AG10803 (cell line): Measurements from ENCODE around the gene IGF2BP2.

ENCODE experiments used
- DNase-seq: peaks from one replicate; pipeline ENCODE4 v3.0.0; 2010; ENCODE audit warnings: low read depth
- H3K4me3 ChIP-seq: 2 replicates; pipeline ENCODE4 v1.5.1; 2011; ENCODE audit warnings: mild to moderate bottlenecking, low read length, control low read depth
- TF ChIP-seq, protein P1 (sequence below): conservative IDR thresholded peaks from 2 replicates; pipeline ENCODE4 v1.5.1; 2011; ENCODE audit warnings: mild to moderate bottlenecking, low read length, control low read depth, inconsistent platforms

IGF2BP2 gene

DNA sequence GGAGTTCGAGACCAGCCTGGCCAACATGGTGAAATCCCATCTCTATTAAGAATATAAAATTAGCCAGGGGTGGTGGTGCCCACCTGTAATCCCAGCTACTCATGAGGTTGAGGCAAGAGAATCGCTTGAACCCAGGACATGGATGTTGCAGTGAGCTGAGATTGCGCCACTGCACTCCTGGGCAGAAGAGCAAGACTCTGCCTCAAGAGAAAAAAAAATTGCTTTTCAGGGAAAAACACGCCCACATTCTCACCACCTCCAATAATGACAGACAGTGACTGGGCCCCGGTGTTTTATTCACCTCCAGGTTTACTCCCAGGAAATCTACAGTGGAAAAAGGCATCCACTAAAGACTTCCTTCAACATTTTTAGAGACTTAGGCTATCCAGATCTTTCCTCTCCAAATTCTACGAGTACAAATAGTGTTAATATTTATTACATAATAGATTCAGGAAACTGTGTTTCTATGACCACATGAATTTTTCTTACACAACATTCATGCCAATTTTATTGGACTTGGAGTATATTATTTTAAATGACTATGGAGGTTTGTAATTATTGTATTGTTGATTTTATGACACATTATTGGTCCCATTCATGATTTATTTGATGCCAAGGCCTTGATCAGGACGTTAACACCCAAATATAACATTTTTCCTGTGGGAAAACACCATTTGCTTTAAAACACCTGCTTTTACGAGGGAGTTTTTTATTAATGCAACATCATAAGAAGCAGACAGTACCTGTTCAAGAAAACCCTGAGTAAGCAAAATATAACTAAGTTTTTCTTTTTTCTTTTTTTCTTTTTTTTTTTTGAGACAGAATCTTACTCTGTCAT, 26.6 kb downstream of the IGF2BP2 start:
- TF ChIP-seq, protein P1, sequence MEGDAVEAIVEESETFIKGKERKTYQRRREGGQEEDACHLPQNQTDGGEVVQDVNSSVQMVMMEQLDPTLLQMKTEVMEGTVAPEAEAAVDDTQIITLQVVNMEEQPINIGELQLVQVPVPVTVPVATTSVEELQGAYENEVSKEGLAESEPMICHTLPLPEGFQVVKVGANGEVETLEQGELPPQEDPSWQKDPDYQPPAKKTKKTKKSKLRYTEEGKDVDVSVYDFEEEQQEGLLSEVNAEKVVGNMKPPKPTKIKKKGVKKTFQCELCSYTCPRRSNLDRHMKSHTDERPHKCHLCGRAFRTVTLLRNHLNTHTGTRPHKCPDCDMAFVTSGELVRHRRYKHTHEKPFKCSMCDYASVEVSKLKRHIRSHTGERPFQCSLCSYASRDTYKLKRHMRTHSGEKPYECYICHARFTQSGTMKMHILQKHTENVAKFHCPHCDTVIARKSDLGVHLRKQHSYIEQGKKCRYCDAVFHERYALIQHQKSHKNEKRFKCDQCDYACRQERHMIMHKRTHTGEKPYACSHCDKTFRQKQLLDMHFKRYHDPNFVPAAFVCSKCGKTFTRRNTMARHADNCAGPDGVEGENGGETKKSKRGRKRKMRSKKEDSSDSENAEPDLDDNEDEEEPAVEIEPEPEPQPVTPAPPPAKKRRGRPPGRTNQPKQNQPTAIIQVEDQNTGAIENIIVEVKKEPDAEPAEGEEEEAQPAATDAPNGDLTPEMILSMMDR, result no peak
- H3K4me3 ChIP-seq, result no peak overlapping the region
- DNase-seq, result no peak

DNA sequence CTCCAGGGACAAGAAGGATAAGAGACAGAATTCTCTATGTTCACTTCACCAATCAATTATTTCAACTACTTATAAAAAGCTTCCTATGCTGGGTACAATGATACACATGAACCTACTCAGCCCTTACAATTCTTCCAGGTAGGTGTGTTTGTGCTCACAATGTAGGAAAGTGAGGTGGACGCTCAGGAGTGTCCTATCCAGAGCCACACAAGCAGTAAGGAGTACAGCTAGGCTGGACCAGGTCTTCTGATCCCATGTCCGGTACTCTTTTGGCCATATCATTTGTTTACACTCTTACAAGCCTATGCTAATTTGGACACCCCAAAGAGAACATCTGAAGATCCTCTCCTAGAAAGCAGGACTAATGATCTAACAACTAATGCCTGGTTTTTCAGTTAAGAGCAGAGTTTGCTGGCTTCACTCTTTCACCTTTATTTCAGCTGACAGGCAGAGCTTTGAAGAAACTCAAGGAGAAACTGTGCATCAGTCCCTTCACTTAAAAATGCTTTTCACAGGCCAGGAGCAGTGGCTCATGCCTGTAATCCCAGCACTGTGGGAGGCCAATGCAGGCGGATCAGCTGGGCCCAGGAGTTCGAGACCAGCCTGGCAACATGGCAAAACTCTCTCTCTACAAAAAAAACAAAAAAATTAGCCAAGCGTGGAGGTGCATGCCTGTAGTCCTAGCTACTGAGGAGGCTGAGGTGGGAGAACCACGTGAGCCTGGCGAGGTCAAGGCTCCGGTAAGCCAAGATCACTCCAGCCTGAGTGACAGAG, 27.5 kb downstream of the IGF2BP2 start:
- TF ChIP-seq, protein P1, result no peak
- H3K4me3 ChIP-seq, result no peak overlapping the region
- DNase-seq, result no peak

DNA sequence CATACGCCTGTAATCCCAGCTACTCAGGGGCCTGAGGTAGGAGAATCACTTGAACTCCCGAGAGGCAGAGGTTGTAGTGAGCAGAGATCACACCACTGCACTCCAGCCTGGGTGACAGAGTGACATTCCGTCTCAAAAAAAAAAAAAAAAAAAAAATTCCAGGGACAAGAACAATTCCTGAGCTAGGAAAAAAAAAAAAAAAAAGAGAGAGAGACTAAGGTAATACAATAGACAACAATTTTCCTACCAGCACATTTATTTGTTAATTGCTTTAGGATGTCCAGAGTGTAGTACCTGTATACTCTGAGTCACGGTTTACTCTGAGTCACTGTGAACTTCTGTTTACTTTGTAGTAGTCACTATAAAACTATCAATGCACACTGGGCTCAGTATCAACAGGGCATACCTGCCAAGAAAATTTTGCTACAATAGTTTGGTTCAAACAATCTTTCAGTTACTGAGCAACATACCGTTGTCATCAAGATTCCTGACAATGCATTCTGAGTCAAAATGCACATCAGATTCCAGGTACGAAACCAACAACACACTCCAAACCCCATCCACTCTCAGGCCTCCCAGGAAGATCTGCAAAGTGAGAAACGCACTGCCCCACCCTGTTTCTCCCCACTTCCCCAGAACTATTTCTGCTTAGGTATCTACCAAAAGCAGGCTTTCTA, 28.3 kb downstream of the IGF2BP2 start:
- TF ChIP-seq, protein P1, result no peak
- DNase-seq, result peak; percentile 55
- no peak overlapping the region for H3K4me3 ChIP-seq

DNA sequence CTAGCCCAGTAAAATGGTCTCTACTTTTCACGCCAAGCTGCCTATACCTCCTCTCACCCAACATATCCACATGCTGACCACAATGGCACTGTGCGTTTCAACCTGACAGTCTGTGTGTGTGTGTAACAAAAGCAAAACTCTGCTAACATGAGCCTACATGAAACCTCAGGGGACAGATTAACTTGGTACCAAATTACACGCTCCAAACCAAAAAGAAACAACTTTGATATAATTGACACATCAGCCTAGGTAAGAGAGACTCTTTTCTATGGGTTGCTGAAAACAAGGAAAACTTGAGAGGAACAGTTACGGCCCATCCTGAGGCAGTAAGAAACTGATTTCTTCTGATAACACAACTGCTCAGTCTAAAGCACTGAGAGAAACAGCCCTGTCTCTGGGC, 31.5 kb downstream of the IGF2BP2 start:
- no peak for DNase-seq
- TF ChIP-seq, protein P1, result no peak
- H3K4me3 ChIP-seq, result no peak overlapping the region

DNA sequence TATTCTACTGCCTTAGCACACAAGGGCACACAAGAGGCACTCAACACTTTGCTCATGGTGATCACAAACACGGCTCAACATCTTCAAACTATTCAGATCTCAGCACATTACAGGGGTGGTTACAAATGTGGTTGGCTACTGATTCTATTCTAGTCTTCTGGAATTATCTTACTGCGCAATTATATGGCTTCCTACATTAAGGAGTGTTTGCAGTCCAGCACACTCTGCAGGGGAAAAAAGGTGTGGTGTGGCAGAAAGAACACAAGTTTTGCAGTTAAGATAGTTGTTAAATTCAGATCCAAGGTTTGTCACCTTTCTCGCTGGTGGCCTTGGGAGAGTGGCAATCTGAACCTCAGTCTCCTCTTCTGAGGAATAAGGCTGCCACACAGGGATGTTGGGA, 31.9 kb downstream of the IGF2BP2 start:
- no peak overlapping the region for H3K4me3 ChIP-seq
- TF ChIP-seq, protein P1, result no peak
- DNase-seq, result no peak

DNA sequence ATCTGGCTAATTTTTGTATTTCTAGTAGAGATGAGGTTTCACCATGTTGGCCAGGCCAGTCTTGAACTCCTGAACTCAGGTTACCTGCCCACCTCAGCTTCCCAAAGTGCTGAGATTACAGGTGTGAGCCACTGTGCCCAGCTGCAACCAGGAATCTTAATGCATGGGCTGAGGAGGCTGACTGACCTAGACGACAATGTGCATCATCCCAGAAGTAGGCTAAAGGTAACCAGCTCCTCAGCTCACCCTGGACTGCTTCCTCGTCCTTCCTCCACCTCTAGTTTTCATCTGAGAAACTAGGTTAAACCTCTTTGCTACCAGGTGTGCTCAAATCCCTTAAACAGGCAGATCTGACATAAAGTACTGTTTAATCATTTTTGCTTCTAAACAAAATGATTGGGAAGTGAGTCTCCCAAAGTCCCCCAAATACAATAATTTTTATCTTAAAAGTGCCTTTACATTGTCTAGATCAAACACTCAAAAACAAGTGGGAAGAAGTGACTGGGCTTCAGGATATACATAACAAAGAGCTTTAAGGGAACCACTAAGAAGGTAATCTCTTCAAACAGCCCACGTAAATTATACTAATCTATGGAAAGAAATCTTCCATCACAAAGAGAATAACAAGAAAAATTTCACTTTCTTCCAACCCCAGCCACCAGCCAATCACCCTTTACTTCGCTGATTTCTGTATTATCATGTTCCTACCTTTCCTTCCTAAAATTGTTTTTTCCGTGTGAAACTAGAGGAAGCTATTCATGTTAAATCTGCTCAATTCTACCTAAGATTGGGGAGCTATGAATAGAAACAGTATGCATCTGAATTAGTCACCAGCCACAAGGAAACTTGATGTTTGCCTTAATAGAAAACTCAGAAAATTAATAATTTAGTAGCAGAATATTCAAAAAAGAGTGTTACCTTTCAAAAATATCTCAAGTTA, 34.7 kb downstream of the IGF2BP2 start:
- no peak for DNase-seq
- TF ChIP-seq, protein P1, result no peak
- H3K4me3 ChIP-seq, result no peak overlapping the region
